ENCODE measurements around the gene LFNG.

Gene LFNG

DNA sequence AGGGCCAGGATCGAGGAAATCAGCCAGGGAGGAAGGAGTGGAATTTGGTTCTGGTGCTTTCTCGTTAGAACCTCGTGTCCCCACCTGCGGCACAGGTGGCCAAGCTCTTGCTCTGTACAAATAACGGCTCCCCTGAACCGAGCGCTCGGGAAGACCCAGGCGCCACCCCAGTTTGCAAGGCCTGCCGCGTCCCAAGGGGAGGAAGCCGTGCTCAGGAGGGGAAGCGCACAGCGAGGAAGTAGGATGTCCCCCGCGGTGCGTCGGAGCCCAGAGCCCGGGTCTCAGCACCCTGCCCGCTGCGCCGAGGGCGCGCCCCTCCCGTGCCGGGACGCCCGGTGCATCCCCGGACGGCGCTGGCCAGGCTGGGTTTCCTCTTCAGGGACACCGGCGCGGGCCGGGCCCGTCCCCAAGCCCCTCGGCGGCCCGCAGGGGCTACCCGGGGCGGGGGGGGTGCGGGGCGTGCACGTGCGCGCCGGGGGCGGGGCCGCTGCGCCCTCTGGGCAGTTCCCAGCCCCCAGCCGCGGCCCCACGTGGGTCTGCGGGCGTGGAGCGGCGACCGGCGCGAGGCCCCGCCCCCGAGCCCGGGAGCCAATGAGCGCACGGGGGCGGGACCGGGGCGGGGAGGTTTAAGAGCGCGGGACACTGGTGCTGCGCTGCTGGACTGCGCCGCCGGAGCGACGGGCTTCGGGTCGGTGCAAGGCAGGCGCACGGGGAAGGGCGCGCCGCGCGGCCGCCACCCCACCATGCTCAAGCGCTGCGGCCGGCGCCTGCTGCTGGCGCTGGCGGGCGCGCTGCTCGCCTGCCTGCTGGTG, at the start of gene LFNG:
Gene LFNG (plus strand): TSS at position 656 of the 812 bp plus-strand sequence. CDS start 88 bp downstream, at position 744.
- in situ Hi-C loops (cut with HindIII; ENCODE audit: low sequenced_read_pairs), result loop anchor here (5.0 kb wide), 1 partner anchor 103 kb away; no protein-coding TSS in a partner anchor

DNA sequence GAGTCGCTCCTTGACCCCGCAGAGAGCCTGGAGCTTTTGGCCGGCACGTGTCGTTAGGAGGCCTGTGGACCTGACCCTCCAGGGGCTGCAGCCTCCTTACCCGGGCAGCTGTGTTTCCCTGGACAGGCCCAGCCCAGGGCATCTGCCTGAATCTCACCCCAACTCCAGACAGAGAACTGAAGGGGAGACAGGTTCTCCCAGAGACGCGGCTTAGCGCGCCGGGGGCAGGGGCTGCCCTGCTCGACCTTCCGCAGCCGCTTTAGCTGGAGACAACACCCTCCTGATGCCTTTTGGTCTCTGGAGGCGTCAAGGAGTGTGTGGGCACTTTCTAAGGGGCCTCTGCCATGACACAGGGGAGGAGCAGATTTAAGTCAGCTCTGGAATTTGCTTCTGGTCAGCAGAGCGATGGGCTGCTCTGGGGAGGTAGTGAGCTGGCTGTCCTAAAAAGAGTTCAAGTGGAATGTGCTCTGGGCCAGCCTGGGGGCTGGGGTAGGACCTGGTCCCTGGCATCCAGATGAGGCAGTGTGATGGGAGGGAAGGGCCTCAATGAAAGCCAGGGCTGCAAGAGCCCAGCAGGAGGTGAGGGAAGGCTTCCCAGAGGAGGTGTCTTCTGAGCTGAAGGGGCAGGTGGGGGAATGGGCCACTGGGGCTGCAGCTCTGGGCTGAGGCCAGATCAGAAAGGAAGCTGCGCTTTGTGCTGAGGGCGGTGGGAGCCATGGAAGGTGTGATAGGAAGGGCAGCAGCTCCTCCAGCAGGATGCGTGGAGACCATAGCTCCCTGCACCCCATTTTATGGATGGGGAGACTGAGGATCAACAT, 49.2 kb upstream of the LFNG start:
- in situ Hi-C loops (cut with HindIII; ENCODE audit: low sequenced_read_pairs), result no loop called here

DNA sequence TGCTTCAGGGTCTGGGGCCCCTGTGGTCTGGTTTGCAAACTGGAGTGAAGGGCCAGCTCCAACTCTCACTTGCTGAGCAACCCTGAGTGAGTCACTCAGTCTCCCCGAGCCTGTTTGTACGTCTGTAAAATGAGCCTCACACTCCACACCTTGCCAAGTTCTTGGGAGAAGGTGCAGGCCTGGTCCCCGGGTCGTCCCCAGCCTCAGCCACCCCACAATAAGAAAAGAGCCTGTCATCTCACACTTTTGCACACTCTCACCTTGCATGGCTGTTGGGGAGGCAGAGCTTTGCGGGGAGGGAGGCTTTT, 48.6 kb upstream of the LFNG start:
- in situ Hi-C loops (cut with HindIII; ENCODE audit: low sequenced_read_pairs), result no loop called here

DNA sequence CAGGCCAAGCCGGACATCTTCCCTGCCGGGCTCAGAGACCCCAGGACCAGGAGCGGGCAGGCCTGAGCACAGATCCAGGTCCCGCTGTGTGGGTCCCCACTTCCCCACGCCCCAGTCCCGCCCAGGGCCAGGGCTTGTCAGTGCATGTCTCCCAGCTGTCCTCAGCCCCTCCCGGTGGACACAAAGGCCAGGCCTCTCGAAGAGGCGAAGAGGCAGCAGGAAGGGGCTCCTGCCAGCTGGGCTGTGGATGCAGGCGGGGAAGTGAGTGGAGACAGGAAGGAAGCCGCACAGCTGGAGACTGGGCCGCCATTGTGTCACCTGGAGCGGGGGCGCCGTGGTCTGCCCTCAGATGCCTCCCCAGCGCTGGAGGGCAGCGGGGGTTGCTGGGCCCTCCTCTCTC, 48.2 kb upstream of the LFNG start:
- in situ Hi-C loops (cut with HindIII; ENCODE audit: low sequenced_read_pairs), result no loop called here

GRCh38 chr7:2472739-2473138, 46.8 kb upstream of the LFNG start:
- in situ Hi-C loops (cut with HindIII; ENCODE audit: low sequenced_read_pairs), result no loop called here

DNA sequence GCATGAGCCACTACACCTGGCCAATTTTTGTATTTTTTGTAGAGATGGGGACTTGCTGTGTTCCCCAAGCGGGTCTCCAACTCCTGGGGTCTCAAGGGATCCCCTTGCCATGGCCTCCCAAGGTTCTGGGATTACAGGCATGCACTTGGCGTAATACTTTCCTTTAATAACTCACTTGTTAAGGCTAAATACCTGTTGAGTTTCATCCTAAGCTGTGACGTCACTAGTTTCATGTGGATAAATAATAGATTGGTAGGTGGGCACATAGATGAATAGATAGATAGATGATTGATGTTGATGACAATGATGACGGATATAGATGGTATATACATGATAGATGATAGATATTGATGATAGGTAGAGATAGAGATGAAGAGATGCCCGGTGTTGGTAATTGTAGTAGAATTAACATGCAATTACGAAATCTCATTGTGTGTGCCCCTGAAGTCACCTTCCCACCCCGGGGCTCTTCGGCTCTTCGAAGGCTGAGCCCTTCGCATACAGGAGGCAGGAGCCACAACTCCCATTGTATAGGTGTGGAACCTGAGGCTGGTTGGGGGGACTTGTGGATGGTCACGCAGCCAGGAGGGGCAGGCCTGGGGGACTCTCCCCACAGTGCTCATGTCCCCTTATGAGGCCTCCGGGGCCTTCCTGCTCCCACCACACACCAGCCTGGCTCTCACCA, 45.9 kb upstream of the LFNG start:
- in situ Hi-C loops (cut with HindIII; ENCODE audit: low sequenced_read_pairs), result no loop called here

DNA sequence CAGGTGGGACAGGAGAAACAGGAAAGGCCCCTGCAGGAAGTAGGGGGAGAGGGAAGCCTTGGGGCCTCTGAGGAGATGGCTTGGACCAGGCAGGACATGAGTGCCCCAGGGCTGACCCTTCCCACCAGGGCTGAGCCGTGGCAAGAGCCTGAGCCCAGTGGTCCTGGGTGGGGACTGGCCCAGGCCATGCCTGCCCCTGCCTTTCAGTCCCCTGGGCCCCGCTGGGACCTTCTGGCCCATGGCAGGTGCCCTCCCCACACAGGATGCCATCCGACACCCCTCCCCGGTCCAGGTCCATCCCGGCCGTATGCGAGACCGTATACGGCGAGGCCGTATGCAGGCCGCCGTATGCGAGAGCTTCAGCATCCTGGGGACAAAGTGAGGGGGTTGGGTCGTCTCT, 45.4 kb upstream of the LFNG start:
- in situ Hi-C loops (cut with HindIII; ENCODE audit: low sequenced_read_pairs), result no loop called here

DNA sequence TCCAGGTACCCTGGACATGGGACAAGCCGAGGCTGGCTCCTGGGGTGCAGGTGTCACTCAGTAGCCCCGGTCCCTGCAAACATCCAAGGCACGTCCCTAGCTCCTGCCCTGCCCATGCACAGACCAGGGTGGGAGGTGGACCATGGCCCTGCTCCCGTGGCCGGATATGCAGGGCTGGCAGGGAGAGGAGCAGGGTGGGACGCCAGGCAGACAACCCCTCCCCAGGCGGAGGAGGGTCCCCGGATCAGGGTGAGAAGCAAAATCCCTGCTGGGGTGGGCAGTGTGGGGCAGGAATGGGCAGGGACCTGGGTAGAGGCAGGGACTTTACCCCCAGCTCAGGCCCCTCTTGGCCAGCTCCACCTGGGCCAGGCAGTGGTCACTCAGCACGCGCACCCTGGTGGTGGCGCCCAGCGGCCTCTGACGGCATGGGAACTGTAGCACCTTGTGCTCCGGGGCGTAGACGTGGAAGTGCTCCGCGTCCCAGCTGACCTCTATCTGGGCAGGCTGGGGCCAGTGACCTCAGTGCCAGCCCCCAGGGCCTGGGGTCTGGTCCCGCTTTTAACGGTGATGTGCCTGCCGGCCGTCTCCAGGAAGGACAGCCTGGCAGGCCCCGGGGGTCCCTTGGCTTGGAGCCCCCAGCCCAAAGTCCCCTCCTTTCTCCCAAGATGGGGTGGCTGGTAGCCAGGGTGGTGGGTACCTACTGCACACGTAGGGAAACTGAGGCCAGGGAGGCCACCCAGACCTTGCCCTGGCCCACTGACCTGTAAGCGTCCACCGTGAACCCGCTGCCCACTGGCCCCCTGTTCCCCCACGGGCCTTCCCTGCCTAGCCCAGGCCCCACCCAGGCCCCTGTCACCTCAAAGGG, 44.5 kb upstream of the LFNG start:
- in situ Hi-C loops (cut with HindIII; ENCODE audit: low sequenced_read_pairs), result no loop called here

GRCh38 chr7:2475678-2476015, 43.9 kb upstream of the LFNG start:
- in situ Hi-C loops (cut with HindIII; ENCODE audit: low sequenced_read_pairs), result no loop called here

GRCh38 chr7:2476298-2476697, 43.3 kb upstream of the LFNG start, which contains the start of gene GRIFIN:
GRIFIN (minus strand) TSS chr7:2476398; CDS start chr7:2476383, 15 bp downstream.
- in situ Hi-C loops (cut with HindIII; ENCODE audit: low sequenced_read_pairs), result no loop called here

DNA sequence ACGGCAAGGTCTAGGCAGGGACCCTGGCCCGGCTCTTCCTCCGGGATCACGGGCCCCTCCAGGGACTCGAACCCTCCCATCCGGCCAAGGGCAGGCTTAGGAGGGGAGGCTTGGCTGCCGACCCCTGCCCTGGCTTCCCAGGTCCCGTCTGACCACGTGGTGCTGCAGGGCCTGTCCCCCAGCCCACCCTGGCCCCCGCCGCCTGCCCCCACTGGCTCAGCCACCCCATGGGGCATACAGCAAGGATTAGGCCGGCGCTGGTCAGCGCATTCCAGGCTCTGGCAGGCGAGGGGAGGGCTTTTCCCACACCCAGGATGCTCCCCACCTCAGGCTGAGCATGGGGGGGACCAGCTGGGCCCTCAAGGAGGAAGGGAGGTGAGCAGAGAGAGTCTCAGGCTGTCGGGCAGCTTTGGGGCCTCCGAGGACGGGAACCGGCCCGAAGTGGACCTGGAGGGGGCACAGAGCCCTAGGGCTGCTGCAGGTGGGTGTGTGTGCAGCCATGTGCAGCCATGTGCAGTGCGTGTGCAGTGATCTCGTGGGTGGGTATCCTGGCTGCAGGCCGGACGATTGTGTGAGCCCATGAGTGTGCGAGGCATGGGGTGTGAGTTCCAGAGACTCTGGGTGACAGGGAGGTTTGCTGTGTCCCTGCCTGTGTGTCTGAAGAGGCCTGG, 42.7 kb upstream of the LFNG start:
- in situ Hi-C loops (cut with HindIII; ENCODE audit: low sequenced_read_pairs), result no loop called here

DNA sequence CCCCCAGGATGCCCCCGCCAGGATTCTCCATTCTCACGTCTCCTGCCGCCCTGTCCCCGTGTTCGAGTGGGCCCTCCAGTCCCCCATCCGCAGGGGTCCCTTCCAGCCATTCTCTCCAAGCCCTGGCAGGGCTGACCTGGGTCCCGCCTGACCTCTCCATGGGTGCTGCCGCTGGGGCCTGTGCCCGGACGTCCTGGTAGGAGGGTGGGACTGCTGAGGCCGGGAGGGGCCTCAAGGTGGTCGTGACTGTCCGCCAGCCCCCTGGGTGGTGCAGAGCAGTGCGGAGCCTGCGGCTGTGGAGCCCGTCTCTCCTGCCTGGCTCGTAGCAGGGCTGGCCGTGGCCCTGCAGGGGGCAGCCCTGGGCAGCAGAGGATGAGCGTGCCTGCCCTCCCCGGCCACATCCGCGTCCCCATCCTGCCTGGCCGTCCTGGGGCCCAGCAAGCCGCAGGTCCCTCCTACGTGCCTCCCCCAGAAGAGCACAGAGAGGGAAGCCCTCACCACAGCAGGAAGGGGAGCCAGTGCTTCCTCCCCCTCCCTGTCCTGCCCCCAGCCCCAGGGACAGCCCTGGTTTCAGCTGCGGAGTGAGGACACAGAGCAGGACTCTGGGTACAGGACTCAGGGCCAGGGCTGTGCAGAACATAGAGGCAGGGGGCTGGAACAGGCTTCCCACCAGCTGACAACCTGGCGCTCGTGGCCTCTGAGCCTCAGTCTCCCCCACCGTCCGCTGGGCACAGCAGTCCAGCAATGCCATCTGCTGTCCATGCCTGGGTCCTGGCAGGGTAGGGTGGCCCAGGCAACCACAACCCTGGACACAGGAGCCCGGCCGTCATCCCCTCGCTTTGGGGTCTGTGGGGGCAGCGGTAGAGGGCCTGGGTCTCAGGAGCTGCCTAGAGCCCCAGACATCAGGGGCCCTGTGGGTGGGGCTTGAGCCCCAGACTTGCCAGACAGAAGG, 41.9 kb upstream of the LFNG start:
- in situ Hi-C loops (cut with HindIII; ENCODE audit: low sequenced_read_pairs), result no loop called here

DNA sequence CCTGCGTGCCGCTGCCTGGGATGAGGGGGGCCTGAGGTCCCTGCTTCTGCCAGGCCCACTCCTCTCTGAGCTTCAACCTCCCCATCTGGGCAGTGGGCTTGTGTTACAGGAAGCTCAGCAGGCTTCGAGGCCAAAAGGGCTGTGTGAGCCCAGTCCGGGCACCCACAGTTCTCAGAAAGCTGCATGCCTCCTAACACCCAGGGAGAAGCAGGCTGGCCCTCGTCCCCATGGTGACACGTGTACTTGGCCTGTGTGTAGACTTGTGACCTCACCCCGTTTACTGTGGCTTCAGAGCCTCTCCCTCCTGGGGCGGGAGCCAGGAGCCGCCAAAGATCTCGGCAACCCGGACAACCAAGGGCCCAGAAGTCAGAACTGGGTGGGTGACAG, 41.2 kb upstream of the LFNG start:
- in situ Hi-C loops (cut with HindIII; ENCODE audit: low sequenced_read_pairs), result no loop called here

DNA sequence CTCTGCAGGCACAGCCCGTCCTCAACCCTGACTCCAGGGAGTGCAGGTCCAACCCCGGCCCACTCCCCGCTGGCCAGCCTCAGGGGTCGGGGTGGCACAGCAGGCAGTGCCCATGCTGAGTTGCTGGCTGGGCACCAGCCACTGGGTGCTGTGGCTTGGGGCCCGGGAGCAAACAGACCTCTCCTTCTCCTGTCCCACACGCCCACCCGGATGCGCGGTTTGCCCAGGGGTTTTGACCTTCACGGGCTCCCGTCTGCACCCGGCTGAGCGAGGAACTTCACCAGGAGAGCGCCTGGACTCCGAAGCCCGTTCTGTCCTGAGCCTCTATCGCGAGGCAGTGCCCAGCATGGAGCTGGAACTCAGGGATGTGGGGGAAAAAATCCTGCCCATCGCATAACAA, 40.8 kb upstream of the LFNG start:
- in situ Hi-C loops (cut with HindIII; ENCODE audit: low sequenced_read_pairs), result no loop called here

DNA sequence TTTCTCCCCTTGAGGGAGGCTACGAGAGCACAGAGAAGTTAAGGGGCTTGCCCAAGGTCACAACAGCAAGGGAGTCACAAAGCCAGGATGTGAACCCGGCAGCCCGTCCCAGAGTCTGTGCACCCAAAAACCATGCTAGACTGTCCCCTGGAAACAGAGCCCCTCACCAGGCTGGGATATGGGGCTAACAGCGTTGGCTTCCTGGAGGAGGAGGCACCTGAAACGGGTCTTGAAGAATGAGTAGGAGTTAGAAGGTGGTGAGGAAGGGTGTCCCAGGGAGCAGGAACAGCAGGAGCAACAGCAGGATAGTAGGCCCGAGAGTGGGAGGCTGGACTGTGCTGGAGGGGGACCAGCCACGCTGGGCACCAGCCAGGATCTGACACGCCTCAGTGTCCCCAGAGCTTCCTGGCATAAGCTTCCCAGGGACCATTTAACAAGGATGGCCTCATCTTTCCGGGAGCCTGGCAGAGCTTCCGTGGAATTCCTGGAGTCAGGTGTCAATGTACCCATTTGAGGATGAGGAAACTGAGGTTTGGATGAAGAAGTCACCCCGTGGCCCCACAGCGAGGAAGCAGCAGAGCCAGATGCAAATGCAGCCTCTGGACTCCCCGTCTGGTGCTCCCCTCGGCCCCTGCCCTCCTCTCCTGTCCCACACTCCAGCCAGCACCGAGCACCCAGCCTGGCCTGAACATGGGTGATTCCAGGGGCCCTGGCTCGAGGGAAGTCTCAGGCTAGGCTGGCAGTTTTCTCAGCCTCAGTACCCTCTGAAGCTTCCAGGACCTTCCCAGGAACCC, 40.1 kb upstream of the LFNG start:
- in situ Hi-C loops (cut with HindIII; ENCODE audit: low sequenced_read_pairs), result loop anchor here (5.0 kb wide), 1 partner anchor 88 kb away; no protein-coding TSS in a partner anchor

DNA sequence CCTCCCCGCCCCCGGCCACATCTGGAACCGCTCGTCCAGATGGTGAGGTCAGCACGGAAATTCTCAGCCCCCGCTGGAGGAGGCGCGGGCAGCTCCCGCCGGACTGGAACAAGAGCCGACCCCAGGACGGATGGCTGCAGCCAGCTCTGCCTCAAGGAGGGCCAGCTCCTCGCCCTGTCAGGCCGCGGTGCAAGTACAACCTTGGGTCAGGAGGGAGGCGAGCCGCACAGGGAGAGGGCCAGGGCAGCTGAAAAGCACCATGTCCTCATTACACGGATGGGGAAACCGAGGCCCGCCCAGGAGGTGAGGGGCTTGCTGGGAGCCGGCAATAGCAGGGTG, 39.5 kb upstream of the LFNG start:
- in situ Hi-C loops (cut with HindIII; ENCODE audit: low sequenced_read_pairs), result loop anchor here (5.0 kb wide), 1 partner anchor 87 kb away; no protein-coding TSS in a partner anchor

GRCh38 chr7:2481195-2481594, 38.4 kb upstream of the LFNG start:
- in situ Hi-C loops (cut with HindIII; ENCODE audit: low sequenced_read_pairs), result loop anchor here (5.0 kb wide), 1 partner anchor 86 kb away; no protein-coding TSS in a partner anchor

All from endothelial cell of hepatic sinusoid (primary cell).